Left ventricle myocardium inferior (tissue), 1 donor: ENCODE results near the gene SYNGR3. TPM values are rescaled to one million over a fixed set of nuclear protein-coding genes. Genes with fewer than 3 reads are reported as not detected.

Experiments
- DNase-seq: peaks from one replicate; pipeline ENCODE4 v3.0.0-alpha.2; 2020
- H3K27ac ChIP-seq: fragments of 200-600 bp; replicated peaks from 2 replicates; pipeline ENCODE4 v1.8.0; 2021
- H3K27me3 ChIP-seq: fragments of 200-600 bp; 2 replicates; pipeline ENCODE4 v1.8.0; 2021; ENCODE audit warnings: low read depth
- H3K36me3 ChIP-seq: fragments of 200-600 bp; 2 replicates; pipeline ENCODE4 v1.8.0; 2021
- H3K4me1 ChIP-seq: fragments of 200-600 bp; 2 replicates; pipeline ENCODE4 v1.8.0; 2021
- H3K4me3 ChIP-seq: fragments of 200-600 bp; 2 replicates; pipeline ENCODE4 v1.8.0; 2021; ENCODE audit warnings: mild to moderate bottlenecking, moderate library complexity
- H3K9me3 ChIP-seq: fragments of 200-600 bp; replicated peaks from 2 replicates; pipeline ENCODE4 v1.8.0; 2021
- intact Hi-C: fragments of 100-400 bp; cut with micrococcal nuclease; formaldehyde crosslinking; loops from one replicate; pipeline ENCODE4 v1.11.0; 2022
- total RNA-seq: library from RNA; stranded (reverse); fragmentation: NEBNext Ultra II Directional; extraction: Animal tissue kit (Norgen Biotek cat#: 25700); gene quantifications from one replicate; pipeline ENCODE4 v1.2.1, GENCODE V29; 2021
- TF ChIP-seq, protein P1 (sequence below): fragments of 200-600 bp; IDR thresholded peaks from 2 replicates; pipeline ENCODE4 v1.8.0; 2021; ENCODE audit warnings: antibody characterized with exemption, mild to moderate bottlenecking, borderline replicate concordance
- donor health status: DM: no; HTN: yes; CAD: no; lungs with severe emphysema.

Gene SYNGR3
- total RNA-seq, 1 donor from 2014 or later = 0.38 TPM

DNA sequence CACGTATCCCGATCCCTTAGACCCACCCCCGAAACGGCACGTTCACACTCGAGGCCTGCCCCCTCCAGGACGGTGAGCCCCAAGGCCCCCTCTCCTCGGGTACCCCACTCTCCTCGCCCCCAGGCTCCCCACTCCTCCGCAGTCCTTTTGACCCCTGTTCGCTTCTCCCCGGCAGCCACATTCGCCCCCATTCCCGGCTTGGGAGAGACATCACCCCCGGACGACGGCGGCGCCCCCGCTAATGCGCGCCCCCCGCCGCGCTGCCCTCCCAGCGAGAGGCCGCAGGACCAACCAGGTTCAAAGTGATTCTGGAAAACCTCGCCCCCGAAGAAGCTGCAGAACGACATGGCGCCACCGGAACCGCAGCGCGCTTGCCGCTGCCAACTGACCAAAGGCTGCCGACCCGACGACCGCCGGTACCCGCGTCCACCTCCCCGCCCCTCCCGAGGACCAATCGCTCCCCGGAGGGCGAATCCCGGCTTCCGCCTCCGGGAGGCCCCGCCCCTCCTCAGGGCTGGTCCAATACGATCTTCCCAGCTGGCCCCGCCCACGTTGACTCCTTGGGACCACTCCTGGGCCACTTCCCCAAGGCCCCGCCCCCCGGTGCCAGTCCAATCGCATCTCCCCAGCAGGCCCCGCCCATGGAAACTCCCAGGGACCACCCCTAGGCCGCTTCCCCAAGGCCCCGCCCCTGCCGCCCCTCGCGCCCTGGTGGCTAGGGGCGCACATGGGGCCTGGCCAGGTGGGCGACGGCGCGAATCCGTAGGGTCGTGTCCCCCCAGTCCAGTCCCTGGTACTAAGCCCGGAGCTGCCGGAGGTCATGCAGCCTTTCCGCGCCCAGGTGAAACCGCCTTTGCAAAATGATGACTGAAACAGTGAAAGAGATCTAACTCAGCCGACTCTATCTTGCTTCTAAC, 46.7 kb upstream of the SYNGR3 start, which contains the start of gene MSRB1:
Gene MSRB1 (minus strand): TSS at position 390 of the 917 bp plus-strand sequence. CDS start 43 bp downstream, at position 347.
- intact Hi-C loops = no loop called here
- peak; percentile 100 for DNase-seq
- Histone ChIP-seq H3K27me3 (no peaks in the 10 kb centered on the region), H3K9me3 (no peaks in the 10 kb centered on the region), H3K4me1 (peaks cover 40% of the 10 kb centered on the region), H3K27ac (peak within 1 kb of the TSS; percentile 82), H3K36me3 (peaks cover 33% of the 10 kb centered on the region), H3K4me3 (peak within 1 kb of the TSS; percentile 77)
- TF ChIP-seq, protein P1, sequence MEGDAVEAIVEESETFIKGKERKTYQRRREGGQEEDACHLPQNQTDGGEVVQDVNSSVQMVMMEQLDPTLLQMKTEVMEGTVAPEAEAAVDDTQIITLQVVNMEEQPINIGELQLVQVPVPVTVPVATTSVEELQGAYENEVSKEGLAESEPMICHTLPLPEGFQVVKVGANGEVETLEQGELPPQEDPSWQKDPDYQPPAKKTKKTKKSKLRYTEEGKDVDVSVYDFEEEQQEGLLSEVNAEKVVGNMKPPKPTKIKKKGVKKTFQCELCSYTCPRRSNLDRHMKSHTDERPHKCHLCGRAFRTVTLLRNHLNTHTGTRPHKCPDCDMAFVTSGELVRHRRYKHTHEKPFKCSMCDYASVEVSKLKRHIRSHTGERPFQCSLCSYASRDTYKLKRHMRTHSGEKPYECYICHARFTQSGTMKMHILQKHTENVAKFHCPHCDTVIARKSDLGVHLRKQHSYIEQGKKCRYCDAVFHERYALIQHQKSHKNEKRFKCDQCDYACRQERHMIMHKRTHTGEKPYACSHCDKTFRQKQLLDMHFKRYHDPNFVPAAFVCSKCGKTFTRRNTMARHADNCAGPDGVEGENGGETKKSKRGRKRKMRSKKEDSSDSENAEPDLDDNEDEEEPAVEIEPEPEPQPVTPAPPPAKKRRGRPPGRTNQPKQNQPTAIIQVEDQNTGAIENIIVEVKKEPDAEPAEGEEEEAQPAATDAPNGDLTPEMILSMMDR = no peak

GRCh38 chr16:1944612-1945199, 45.1 kb upstream of the SYNGR3 start:
- intact Hi-C loops = no loop called here
- no peaks in the 10 kb centered on the region for H3K9me3 ChIP-seq
- H3K4me1 ChIP-seq = peaks cover 44% of the 10 kb centered on the region
- DNase-seq = no peak
- TF ChIP-seq, protein P1 = no peak
- H3K27me3 ChIP-seq = no peaks in the 10 kb centered on the region
- peaks cover 16% of the 10 kb centered on the region for H3K36me3 ChIP-seq
- no peak overlapping the region for H3K4me3 ChIP-seq
- no peak overlapping the region for H3K27ac ChIP-seq

DNA sequence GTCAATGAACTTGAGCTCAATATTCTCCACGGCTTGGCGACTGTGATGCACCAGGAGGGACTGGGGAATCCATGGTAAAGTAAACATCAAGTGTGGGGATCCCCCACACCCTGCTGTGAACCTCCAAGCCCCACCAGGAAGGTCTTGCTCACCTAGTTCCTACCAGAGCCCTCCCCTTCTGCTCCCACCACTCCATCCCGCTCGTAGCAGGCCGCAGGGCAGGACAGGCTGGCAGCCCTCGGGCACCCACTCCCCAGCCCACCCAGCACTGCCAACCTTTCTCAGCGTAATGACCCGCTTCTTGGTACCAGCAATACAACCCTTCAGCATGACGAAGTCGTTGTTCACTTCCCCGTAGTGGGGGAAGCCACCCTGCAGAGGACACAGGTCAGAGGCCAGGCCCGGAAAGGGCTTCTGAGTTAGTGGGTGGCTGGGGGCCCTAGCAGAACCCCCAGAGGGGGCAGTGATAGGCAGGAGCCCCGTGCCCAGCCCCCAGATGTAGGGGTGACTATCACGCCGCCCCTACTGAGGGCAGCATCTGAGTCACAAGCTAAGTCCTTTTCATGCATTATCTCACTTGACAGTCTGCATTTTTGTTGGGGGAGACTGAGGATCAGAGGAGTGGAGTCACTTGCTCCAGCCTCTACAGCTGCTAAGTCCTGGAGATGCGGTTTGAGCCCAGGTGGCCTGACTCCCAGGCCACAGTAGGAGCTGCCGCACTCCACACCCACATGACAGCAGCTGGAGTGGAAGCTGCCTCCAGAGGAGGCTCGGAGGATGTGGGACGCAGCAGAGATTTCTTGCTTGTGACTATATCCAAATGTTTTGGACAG, 44.0 kb upstream of the SYNGR3 start:
- no peak for DNase-seq
- H3K27ac ChIP-seq = peak overlapping the region; percentile 46
- TF ChIP-seq, protein P1 = no peak
- H3K4me3 ChIP-seq = no peak overlapping the region
- peaks cover 51% of the 10 kb centered on the region for H3K4me1 ChIP-seq
- no peaks in the 10 kb centered on the region for H3K27me3 ChIP-seq
- intact Hi-C loops = no loop called here
- H3K36me3 ChIP-seq = peaks cover 6% of the 10 kb centered on the region
- H3K9me3 ChIP-seq = no peaks in the 10 kb centered on the region

GRCh38 chr16:1946495-1947368, 43.0 kb upstream of the SYNGR3 start:
- TF ChIP-seq, protein P1 = no peak
- no peak overlapping the region for H3K4me3 ChIP-seq
- H3K27ac ChIP-seq = peak overlapping the region; percentile 46
- DNase-seq = no peak
- no peaks in the 10 kb centered on the region for H3K9me3 ChIP-seq
- intact Hi-C loops = no loop called here
- H3K4me1 ChIP-seq = peaks cover 56% of the 10 kb centered on the region
- H3K27me3 ChIP-seq = no peaks in the 10 kb centered on the region
- peaks cover 3% of the 10 kb centered on the region for H3K36me3 ChIP-seq
